Measurements from ENCODE around the gene OSBPL1A.

The OSBPL1A gene

GRCh38 chr18:24421831-24422230 lies 24.2 kb upstream of the OSBPL1A start:
- DNase-seq (ENCODE audit: insufficient read length) (no peak), FAIRE-seq (no peak)
- TF ChIP-seq TAF1 (IDR thresholded peaks at IDR 0.05; ENCODE audit: borderline replicate concordance, low read depth, low read length) (no peak), POLR2A (IDR thresholded peaks at IDR 0.05; ENCODE audit: low read depth, low read length) (no peak), POLR2AphosphoS5 (IDR thresholded peaks at IDR 0.05; ENCODE audit: low read depth, low read length) (no peak)

- TF ChIP-seq TAF1 (IDR thresholded peaks at IDR 0.05; ENCODE audit: borderline replicate concordance, low read depth, low read length), result no peak
- no peak for TF ChIP-seq POLR2AphosphoS5 (IDR thresholded peaks at IDR 0.05; ENCODE audit: low read depth, low read length)
- no peak for TF ChIP-seq POLR2A (IDR thresholded peaks at IDR 0.05; ENCODE audit: low read depth, low read length)
- DNase-seq (ENCODE audit: insufficient read length), result no peak
- FAIRE-seq, result no peak
These were observed 22.9 kb upstream of the OSBPL1A start for GRCh38 chr18:24420551-24420950.

GRCh38 chr18:24417480-24417879 lies 19.9 kb upstream of the OSBPL1A start:
- DNase-seq (ENCODE audit: insufficient read length), result no peak
- no peak for FAIRE-seq
- TF ChIP-seq POLR2A (IDR thresholded peaks at IDR 0.05; ENCODE audit: low read depth, low read length) (no peak), TAF1 (IDR thresholded peaks at IDR 0.05; ENCODE audit: borderline replicate concordance, low read depth, low read length) (no peak), POLR2AphosphoS5 (IDR thresholded peaks at IDR 0.05; ENCODE audit: low read depth, low read length) (no peak)

GRCh38 chr18:24414349-24415003 lies 16.9 kb upstream of the OSBPL1A start:
- FAIRE-seq (no peak), DNase-seq (ENCODE audit: insufficient read length) (no peak)
- TF ChIP-seq TAF1 (IDR thresholded peaks at IDR 0.05; ENCODE audit: borderline replicate concordance, low read depth, low read length), result no peak
- TF ChIP-seq POLR2AphosphoS5 (IDR thresholded peaks at IDR 0.05; ENCODE audit: low read depth, low read length), result no peak
- no peak for TF ChIP-seq POLR2A (IDR thresholded peaks at IDR 0.05; ENCODE audit: low read depth, low read length)

GRCh38 chr18:24413148-24413547 lies 15.5 kb upstream of the OSBPL1A start:
- FAIRE-seq (no peak), DNase-seq (ENCODE audit: insufficient read length) (no peak)
- TF ChIP-seq TAF1 (IDR thresholded peaks at IDR 0.05; ENCODE audit: borderline replicate concordance, low read depth, low read length) (no peak), POLR2AphosphoS5 (IDR thresholded peaks at IDR 0.05; ENCODE audit: low read depth, low read length) (no peak), POLR2A (IDR thresholded peaks at IDR 0.05; ENCODE audit: low read depth, low read length) (no peak)

GRCh38 chr18:24408496-24408895 lies 10.9 kb upstream of the OSBPL1A start:
- DNase-seq (ENCODE audit: insufficient read length) (no peak), FAIRE-seq (no peak)
- TF ChIP-seq POLR2AphosphoS5 (IDR thresholded peaks at IDR 0.05; ENCODE audit: low read depth, low read length) (no peak), TAF1 (IDR thresholded peaks at IDR 0.05; ENCODE audit: borderline replicate concordance, low read depth, low read length) (no peak), POLR2A (IDR thresholded peaks at IDR 0.05; ENCODE audit: low read depth, low read length) (no peak)

- DNase-seq (ENCODE audit: insufficient read length) (no peak), FAIRE-seq (no peak)
- TF ChIP-seq TAF1 (IDR thresholded peaks at IDR 0.05; ENCODE audit: borderline replicate concordance, low read depth, low read length) (no peak), POLR2A (IDR thresholded peaks at IDR 0.05; ENCODE audit: low read depth, low read length) (no peak), POLR2AphosphoS5 (IDR thresholded peaks at IDR 0.05; ENCODE audit: low read depth, low read length) (no peak)
These were observed 7.0 kb upstream of the OSBPL1A start for GRCh38 chr18:24404591-24404990.

- DNase-seq (ENCODE audit: insufficient read length) (no peak), FAIRE-seq (no peak)
These were observed 5.5 kb upstream of the OSBPL1A start for GRCh38 chr18:24403076-24403475.

GRCh38 chr18:24402209-24402785 lies 4.7 kb upstream of the OSBPL1A start:
- no peak for FAIRE-seq
- TF ChIP-seq TAF1 (IDR thresholded peaks at IDR 0.05; ENCODE audit: borderline replicate concordance, low read depth, low read length) (no peak), POLR2A (IDR thresholded peaks at IDR 0.05; ENCODE audit: low read depth, low read length) (no peak), POLR2AphosphoS5 (IDR thresholded peaks at IDR 0.05; ENCODE audit: low read depth, low read length) (no peak)
- DNase-seq (ENCODE audit: insufficient read length), result no peak

More at GRCh38 chr18:24403076-24403475, 5.5 kb upstream of the OSBPL1A start:
- TF ChIP-seq TAF1 (IDR thresholded peaks at IDR 0.05; ENCODE audit: borderline replicate concordance, low read depth, low read length), result no peak
- TF ChIP-seq POLR2AphosphoS5 (IDR thresholded peaks at IDR 0.05; ENCODE audit: low read depth, low read length), result no peak
- TF ChIP-seq POLR2A (IDR thresholded peaks at IDR 0.05; ENCODE audit: low read depth, low read length), result no peak

- DNase-seq (ENCODE audit: insufficient read length), result no peak
- FAIRE-seq, result no peak
- TF ChIP-seq POLR2AphosphoS5 (IDR thresholded peaks at IDR 0.05; ENCODE audit: low read depth, low read length) (no peak), TAF1 (IDR thresholded peaks at IDR 0.05; ENCODE audit: borderline replicate concordance, low read depth, low read length) (no peak), POLR2A (IDR thresholded peaks at IDR 0.05; ENCODE audit: low read depth, low read length) (no peak)
These were observed 3.0 kb upstream of the OSBPL1A start for GRCh38 chr18:24400587-24400986.

GRCh38 chr18:24398540-24398939 lies 916 bp upstream of the OSBPL1A start:
- DNase-seq (ENCODE audit: insufficient read length), result no peak
- TF ChIP-seq POLR2A (IDR thresholded peaks at IDR 0.05; ENCODE audit: low read depth, low read length), result no peak
- no peak for TF ChIP-seq POLR2AphosphoS5 (IDR thresholded peaks at IDR 0.05; ENCODE audit: low read depth, low read length)
- no peak for TF ChIP-seq TAF1 (IDR thresholded peaks at IDR 0.05; ENCODE audit: borderline replicate concordance, low read depth, low read length)
- FAIRE-seq, result no peak

- DNase-seq (ENCODE audit: insufficient read length) (no peak), FAIRE-seq (no peak)
- TF ChIP-seq POLR2A (IDR thresholded peaks at IDR 0.05; ENCODE audit: low read depth, low read length), result no peak
- TF ChIP-seq POLR2AphosphoS5 (IDR thresholded peaks at IDR 0.05; ENCODE audit: low read depth, low read length), result no peak
- TF ChIP-seq TAF1 (IDR thresholded peaks at IDR 0.05; ENCODE audit: borderline replicate concordance, low read depth, low read length), result no peak
These were observed 412 bp downstream of the OSBPL1A start for GRCh38 chr18:24397131-24397693.
